Thyroid gland (tissue), 4 donors: ENCODE data around the gene TEAD3.

Source experiments
- CTCF ChIP-seq, 6 experiments: fragments of 200-600 bp in 3 of 6; fragments of 450-650 bp in 3 of 6; sonication (generic) in 3 of 6; IDR thresholded peaks; one replicate each; pipeline ENCODE4 v1.5.1; 2016 to 2019; ENCODE audit warnings: antibody characterized with exemption in 6 of 6, mild to moderate bottlenecking in 2 of 6, inconsistent platforms in 1 of 6, moderate library complexity in 1 of 6
- POLR2A ChIP-seq, 2 donors: fragments of 450-650 bp; IDR thresholded peaks; one replicate each; pipeline ENCODE4 v1.6.1; 2017; ENCODE audit warnings: antibody characterized with exemption in 2 of 2, mild to moderate bottlenecking in 2 of 2, moderate library complexity in 1 of 2

GRCh38 chr6:35468181-35468979, 28.5 kb downstream of the TEAD3 start, which contains the start of gene RPL10A:
- TF ChIP-seq CTCF (IDR thresholded peaks at IDR 0.05) (peak; percentile 82 to 99 (median 92)), POLR2A (IDR thresholded peaks at IDR 0.05) (peak; percentile 67 to 96)
